ENCODE data around the gene ERO1B.

DNA sequence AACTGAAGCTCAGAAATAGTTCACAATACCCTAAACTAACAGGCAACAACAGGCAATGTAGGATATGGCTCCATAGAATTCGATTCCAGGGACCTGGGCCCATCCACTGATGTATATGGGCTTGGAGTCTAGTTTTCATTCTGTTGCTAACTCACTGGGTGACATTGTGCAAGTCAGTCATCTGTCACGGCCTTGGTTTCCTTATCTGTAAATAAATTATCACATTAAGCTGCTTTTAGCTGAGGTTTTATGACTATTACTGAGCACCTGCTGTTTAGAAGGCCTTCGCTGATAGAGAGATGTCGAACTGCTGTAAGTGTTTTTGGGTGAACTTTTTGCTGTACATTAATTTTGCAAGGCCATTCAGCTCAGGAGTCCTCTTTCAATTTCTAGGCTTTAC is 22.9 kb upstream of the ERO1B start:
- TF ChIP-seq POLR2A (IDR thresholded peaks at IDR 0.05): no peak
- TF ChIP-seq, protein P1, sequence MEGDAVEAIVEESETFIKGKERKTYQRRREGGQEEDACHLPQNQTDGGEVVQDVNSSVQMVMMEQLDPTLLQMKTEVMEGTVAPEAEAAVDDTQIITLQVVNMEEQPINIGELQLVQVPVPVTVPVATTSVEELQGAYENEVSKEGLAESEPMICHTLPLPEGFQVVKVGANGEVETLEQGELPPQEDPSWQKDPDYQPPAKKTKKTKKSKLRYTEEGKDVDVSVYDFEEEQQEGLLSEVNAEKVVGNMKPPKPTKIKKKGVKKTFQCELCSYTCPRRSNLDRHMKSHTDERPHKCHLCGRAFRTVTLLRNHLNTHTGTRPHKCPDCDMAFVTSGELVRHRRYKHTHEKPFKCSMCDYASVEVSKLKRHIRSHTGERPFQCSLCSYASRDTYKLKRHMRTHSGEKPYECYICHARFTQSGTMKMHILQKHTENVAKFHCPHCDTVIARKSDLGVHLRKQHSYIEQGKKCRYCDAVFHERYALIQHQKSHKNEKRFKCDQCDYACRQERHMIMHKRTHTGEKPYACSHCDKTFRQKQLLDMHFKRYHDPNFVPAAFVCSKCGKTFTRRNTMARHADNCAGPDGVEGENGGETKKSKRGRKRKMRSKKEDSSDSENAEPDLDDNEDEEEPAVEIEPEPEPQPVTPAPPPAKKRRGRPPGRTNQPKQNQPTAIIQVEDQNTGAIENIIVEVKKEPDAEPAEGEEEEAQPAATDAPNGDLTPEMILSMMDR (IDR thresholded peaks at IDR 0.05): no peak
